ENCODE measurements around the gene TTC28.

DNA sequence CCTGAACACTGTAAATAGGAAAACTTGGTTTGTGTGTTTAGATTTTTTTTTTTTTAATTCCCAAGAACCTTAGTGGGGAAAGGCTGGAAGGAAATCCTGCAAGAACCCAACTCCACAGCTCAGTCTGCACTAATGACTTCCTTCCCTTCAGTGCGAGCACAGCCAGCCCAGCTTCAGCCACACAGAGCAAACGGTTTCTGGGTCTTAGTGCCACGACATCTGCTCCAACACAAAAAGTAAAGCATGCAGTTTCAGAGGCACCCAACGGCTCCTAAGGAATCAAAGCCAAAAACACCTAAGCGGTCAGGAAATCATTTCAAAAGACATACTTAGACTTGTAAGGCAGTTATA is 236.1 kb downstream of the TTC28 start:
- no peak for TF ChIP-seq POLR2A (IDR thresholded peaks at IDR 0.05)
- TF ChIP-seq, protein P1, sequence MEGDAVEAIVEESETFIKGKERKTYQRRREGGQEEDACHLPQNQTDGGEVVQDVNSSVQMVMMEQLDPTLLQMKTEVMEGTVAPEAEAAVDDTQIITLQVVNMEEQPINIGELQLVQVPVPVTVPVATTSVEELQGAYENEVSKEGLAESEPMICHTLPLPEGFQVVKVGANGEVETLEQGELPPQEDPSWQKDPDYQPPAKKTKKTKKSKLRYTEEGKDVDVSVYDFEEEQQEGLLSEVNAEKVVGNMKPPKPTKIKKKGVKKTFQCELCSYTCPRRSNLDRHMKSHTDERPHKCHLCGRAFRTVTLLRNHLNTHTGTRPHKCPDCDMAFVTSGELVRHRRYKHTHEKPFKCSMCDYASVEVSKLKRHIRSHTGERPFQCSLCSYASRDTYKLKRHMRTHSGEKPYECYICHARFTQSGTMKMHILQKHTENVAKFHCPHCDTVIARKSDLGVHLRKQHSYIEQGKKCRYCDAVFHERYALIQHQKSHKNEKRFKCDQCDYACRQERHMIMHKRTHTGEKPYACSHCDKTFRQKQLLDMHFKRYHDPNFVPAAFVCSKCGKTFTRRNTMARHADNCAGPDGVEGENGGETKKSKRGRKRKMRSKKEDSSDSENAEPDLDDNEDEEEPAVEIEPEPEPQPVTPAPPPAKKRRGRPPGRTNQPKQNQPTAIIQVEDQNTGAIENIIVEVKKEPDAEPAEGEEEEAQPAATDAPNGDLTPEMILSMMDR (IDR thresholded peaks at IDR 0.05) = no peak
